ENCODE results near the gene ST3GAL3. TPM values are rescaled to one million over a fixed set of nuclear protein-coding genes. Genes with fewer than 3 reads are reported as not detected.

Gene ST3GAL3
- total RNA-seq, 4 donors from 2014 or later: 30.2 to 41.4 (median 33.2) TPM

DNA sequence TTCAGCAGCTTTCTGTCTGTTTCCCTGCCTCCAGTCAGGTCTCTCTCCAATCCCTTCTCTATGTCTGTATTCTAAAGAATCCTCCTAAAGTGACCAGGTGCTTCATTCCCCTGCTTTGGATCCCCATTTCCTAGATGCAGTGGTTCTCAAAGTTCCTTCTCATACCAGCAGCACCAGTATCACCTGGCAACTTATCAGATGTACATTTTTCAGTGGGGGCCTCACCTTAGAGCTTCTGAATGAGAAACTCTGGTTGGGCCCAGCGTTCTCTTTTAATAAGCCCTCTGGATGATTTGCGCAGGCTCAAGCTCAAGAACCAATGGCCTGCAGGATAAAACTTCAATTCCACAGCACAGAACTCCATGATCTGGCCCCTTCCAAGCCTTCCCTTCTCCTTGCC is 200.9 kb downstream of the ST3GAL3 start:
- Histone ChIP-seq H3K36me3 (peaks cover 0 to 42% of the 10 kb centered on the region in 2 donors), H3K27ac (no peak overlapping the region), H3K27me3 (no peaks in the 10 kb centered on the region), H3K9me3 (no peaks in the 10 kb centered on the region), H3K4me1 (peaks cover 0 to 14% (median 5%) of the 10 kb centered on the region in 3 donors), H3K4me3 (no peak overlapping the region)
- TF ChIP-seq, protein P1, sequence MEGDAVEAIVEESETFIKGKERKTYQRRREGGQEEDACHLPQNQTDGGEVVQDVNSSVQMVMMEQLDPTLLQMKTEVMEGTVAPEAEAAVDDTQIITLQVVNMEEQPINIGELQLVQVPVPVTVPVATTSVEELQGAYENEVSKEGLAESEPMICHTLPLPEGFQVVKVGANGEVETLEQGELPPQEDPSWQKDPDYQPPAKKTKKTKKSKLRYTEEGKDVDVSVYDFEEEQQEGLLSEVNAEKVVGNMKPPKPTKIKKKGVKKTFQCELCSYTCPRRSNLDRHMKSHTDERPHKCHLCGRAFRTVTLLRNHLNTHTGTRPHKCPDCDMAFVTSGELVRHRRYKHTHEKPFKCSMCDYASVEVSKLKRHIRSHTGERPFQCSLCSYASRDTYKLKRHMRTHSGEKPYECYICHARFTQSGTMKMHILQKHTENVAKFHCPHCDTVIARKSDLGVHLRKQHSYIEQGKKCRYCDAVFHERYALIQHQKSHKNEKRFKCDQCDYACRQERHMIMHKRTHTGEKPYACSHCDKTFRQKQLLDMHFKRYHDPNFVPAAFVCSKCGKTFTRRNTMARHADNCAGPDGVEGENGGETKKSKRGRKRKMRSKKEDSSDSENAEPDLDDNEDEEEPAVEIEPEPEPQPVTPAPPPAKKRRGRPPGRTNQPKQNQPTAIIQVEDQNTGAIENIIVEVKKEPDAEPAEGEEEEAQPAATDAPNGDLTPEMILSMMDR (IDR thresholded peaks at IDR 0.05): no peak
- TF ChIP-seq POLR2AphosphoS5 (IDR thresholded peaks at IDR 0.05) (no peak), POLR2A (IDR thresholded peaks at IDR 0.05) (no peak), EP300 (IDR thresholded peaks at IDR 0.05) (no peak)
- 80 to 100% methylated on average over 1 to 2 of the region's 2 CpGs for WGBS, 2 donors (ENCODE audit: low coverage in 1 of 2)
- no peak for ATAC-seq

DNA sequence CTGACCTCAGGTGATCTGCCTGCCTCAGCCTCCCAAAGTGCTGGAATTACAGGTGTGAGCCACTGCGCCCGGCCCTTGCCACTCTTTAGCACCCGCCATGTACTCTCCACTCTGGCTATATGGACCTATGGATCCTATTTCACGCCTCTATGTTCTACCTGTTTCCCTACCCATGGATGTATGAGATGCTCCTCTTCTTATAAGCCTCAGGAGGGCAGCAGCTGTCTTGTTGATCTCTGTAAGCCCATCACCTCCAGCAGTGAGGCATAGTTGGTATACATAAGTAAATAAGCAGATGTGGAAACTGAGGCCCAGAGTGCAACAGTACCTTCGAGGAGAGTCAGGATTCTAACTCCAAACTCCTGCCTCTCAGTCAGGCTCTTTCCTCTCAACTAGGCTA is 201.5 kb downstream of the ST3GAL3 start:
- Histone ChIP-seq H3K27ac (no peak overlapping the region), H3K4me3 (no peak overlapping the region), H3K9me3 (no peaks in the 10 kb centered on the region), H3K4me1 (peaks cover 0 to 14% (median 6%) of the 10 kb centered on the region in 3 donors), H3K36me3 (peaks cover 0 to 41% of the 10 kb centered on the region in 2 donors), H3K27me3 (no peaks in the 10 kb centered on the region)
- ATAC-seq: no peak
- TF ChIP-seq POLR2AphosphoS5 (IDR thresholded peaks at IDR 0.05) (no peak), EP300 (IDR thresholded peaks at IDR 0.05) (no peak), POLR2A (IDR thresholded peaks at IDR 0.05) (no peak)
- TF ChIP-seq, protein P1 (IDR thresholded peaks at IDR 0.05): no peak
- 80 to 98% methylated on average over 1 to 5 of the region's 5 CpGs for WGBS, 2 donors (ENCODE audit: low coverage in 1 of 2)

DNA sequence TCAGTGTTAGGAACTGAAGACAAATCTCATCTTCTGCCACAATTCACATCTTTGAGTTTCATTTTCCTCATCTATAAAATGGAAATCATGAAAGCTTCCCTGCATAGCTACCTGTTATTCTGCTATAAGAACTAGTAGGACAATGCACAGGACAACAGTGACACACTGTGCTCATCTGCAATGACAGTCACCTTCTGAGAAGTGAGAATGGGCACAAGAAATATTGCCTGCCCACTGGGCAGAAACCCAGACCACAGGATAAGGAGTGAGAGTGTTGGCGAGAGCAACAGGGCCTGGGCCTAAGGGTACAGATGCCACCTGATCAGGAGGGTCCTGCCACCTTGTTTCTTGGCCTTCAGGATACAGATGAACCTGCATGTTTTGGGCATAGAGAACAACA is 203.0 kb downstream of the ST3GAL3 start:
- TF ChIP-seq POLR2AphosphoS5 (IDR thresholded peaks at IDR 0.05): no peak
- whole genome bisulfite sequencing, 2 donors (ENCODE audit: low coverage in 1 of 2): 83 to 88% methylated on average over 1 of the region's 1 CpG
- Histone ChIP-seq H3K36me3 (peaks cover 0 to 41% of the 10 kb centered on the region in 2 donors), H3K27ac (no peak overlapping the region), H3K4me1 (peaks cover 0 to 14% (median 6%) of the 10 kb centered on the region in 3 donors), H3K9me3 (no peaks in the 10 kb centered on the region), H3K27me3 (no peaks in the 10 kb centered on the region), H3K4me3 (no peak overlapping the region)
- no peak for ATAC-seq

DNA sequence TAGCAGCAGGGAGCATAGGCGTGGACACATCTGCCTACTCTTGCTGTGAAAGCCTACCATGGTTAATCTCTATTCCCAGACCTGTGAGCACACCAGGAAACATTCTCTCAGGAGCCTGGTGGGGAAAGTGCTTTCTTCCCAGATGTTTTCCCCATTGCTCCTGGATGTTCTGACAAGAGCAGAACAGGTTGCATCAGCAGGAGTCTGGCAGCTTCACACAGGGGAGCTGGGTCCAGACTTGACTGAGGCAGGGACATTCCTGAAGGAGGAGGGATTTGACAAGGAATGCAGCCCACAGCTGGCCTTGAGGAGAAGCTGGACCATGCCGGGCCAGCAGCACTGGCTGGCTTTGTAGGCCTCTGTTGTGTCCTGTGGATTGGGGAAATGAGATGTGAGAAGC is 205.3 kb downstream of the ST3GAL3 start:
- peak; percentile 95 for ATAC-seq
- WGBS, 2 donors (ENCODE audit: low coverage in 1 of 2): 100% methylated on average over 1 of the region's 2 CpGs; no CpG with 5 or more reads in 1 of the 2 donors
- H3K4me3 ChIP-seq: no peak overlapping the region
- no peaks in the 10 kb centered on the region for H3K9me3 ChIP-seq
- H3K27ac ChIP-seq: peak overlapping the region in 3 of 4 donors; percentile 45 to 66 (median 56)
- H3K4me1 ChIP-seq: peaks cover 0 to 14% (median 6%) of the 10 kb centered on the region in 3 donors
- H3K27me3 ChIP-seq: no peaks in the 10 kb centered on the region
- peak; percentile 80 for TF ChIP-seq POLR2AphosphoS5 (IDR thresholded peaks at IDR 0.05)
- TF ChIP-seq, protein P1 (IDR thresholded peaks at IDR 0.05): no peak
- H3K36me3 ChIP-seq: peaks cover 0 to 29% of the 10 kb centered on the region in 2 donors

DNA sequence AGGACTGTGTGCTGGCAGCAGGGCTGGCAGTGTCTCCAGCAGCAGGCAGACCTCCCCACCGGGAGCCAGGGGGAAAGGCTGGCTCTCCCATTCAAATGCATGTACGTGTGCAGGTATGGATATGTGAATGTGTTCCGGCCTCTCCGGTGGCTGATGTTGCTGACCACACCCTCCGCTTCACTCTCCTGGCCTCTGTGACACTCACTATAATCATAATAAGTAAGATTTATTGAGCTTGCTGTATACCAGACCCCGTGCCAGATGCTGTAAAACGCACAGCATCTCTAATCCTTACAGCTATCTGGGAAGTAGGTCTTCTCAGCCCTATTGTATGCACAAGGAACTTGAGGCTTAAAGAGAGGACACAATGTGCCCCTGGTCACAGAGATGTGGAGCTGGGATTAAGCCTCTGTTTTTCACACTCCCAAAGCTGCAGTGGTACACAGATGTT is 205.7 kb downstream of the ST3GAL3 start:
- 40 to 49% methylated on average over 1 to 7 of the region's 7 CpGs for WGBS, 2 donors (ENCODE audit: low coverage in 1 of 2)
- Histone ChIP-seq H3K27ac (peak overlapping the region in 3 of 4 donors; percentile 5 to 66 (median 45)), H3K4me3 (no peak overlapping the region), H3K27me3 (no peaks in the 10 kb centered on the region), H3K4me1 (peaks cover 0 to 14% (median 6%) of the 10 kb centered on the region in 3 donors), H3K36me3 (peaks cover 0 to 25% of the 10 kb centered on the region in 2 donors), H3K9me3 (no peaks in the 10 kb centered on the region)
- ATAC-seq: no peak
- TF ChIP-seq EP300 (IDR thresholded peaks at IDR 0.05) (no peak), POLR2AphosphoS5 (IDR thresholded peaks at IDR 0.05) (peak; percentile 22)
- TF ChIP-seq, protein P1 (IDR thresholded peaks at IDR 0.05): no peak
